Cerebellar nuclear complex (tissue), 1 donor: ENCODE data around the gene CALN1.
A peak's percentile ranks its signal among the peaks of the same experiment; 100 is the strongest.

ENCODE experiments used
- DNase-seq, 2 experiments: peaks; one replicate each; lab custom pipeline; 2025; lab: John Stamatoyannopoulos, UW

CALN1 gene

GRCh38 chr7:72038022-72038732 lies 374.0 kb downstream of the CALN1 start:
- no peak for DNase-seq

GRCh38 chr7:72037516-72037915 lies 374.6 kb downstream of the CALN1 start:
- DNase-seq: no peak

GRCh38 chr7:72035266-72035665 lies 376.9 kb downstream of the CALN1 start:
- DNase-seq: no peak

DNA sequence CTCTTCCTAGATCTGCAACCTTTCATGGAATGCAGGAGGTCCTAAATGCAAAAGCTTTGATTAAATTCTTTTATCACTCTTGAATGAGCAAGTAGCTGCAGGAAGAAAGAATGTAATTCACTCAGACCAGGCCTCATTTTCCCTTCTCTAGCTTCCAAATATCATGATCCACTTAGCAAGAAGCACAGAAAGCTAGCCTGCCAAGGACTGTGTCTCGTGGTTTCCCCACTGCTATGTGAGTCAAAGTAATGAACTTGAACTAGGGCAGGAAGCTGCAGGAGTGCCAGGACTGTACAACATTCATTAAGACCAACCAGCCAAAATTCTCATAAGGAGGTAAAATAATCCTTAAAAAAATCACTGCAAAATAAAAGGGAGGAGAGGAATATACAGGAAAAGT lies 379.2 kb downstream of the CALN1 start:
- no peak for DNase-seq

DNA sequence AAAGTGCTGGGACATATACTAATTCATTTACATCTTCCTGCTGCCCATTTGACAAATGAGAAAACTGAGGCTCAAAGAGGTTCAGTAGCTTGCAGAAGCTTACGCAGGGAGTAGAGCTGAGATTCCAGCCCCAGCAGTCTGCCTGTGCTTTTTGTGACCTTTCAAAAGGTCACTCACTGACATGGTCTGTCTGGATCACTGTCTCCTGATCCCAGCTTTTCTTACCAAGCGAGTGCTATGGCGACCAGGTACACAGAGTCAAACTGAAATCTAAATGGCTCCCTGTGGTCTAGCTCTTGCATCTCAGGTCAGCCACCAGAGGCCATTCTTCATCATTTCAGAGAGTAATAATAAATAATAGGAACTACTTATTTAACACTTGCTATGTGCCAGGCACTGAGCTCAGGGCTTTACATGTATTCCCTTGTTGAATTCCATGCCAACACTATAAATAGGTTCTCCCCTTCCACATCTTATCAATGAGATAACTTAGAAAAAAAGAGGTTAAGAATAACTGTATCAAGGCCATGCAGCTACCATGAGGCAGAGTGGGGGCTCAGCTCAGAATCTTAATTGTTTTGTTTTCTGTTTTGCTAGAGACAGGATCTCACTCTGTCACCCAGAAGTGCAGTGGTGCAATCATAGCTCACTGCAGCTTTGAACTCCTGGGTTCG lies 381.0 kb downstream of the CALN1 start:
- no peak for DNase-seq

DNA sequence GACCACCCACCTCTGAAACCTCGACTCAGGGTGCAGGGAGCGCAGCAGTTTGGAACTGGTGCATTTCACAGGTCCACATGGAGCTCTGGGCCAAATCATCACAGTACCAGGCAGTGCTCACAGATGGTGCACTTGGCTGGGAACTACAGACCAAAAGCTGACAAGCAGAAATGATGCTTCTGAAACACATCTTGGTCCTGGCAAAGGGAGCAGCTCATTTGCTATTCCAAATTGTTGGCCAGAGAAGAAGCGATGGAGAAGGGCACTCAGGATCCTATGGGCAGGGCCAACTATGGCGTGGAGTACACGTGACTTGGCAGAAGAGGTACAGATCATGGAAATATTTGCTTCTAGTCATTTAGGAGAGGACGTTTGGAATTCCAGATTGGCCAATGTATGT lies 383.9 kb downstream of the CALN1 start:
- peak; percentile 93 to 99 for DNase-seq

- DNase-seq: peak in 1 of 2 experiments; percentile 18
Observed at GRCh38 chr7:72025381-72025960, 386.7 kb downstream of the CALN1 start.

DNA sequence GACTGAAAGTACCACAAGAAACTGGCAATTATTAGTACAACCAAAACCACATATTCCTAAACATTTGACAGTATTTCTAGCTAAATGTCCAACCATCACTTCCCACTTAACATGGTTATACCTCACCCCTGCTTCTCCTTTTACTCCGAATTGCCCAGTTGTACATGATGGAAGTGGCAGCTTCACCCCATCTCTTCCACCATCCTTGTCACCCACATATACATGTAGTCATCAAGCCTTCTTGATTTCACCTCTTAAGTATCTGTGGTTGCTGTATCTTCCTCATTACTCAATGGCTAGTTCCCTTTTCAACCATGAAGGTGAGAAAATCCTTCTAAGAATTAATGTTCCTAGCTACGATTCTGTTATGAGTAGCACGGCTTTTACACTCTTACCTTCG lies 388.2 kb downstream of the CALN1 start:
- no peak for DNase-seq

DNA sequence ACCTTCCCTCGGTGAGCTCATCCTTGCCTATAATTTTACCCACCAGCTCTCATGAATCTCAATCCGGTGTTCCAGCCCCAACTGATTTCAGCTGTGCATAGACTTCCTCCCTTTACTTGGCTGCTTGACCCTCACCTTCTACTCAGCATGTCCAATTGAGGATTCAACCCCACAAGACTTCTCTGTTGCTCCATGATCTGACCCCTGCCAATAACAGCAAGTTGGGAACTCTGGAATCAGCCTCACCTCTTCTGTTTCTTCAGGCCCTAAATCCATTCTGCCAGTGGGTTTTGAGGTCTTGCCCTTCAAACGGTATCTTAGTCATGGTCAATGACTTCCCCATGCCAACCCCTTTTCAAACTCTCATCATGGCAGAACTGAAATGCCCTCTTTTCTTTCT lies 390.4 kb downstream of the CALN1 start:
- DNase-seq: no peak

DNA sequence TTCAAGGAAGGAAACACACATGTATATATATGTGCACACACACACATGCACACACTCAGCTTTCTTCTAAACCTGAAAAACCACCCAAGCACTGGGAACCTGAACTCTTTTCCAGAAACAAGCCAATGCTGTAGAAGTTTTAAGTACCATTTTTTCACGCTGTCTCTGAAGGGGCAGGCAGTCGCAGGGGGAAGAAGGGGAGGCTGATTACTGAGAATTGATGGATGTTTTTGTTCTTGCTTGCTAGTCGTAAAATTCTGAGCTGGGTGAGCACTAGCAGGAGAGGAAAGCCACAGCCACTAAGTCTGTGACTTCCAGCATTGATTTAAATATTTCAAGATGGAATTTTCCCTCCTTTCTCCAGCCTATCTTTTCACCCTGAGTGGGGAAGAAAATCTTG lies 391.8 kb downstream of the CALN1 start:
- DNase-seq: no peak

DNA sequence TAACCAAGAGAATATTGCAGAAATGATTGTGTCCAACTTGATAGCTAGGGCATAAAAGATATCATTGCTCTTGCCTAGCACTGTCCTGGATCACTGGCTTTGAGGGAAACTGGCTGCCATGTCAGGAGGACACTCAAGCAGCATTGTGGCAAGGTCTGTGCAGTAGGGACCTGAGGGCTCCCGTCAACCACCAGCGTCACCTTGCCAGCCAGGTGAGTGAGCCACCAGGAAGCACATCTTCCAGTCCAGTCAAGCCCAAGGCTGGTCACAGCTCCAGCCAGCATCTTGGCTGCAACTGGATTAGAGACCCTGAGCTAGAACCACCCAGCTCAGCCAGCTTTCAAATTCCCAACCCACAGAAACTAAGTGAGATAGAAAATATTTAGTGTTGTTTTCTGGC lies 392.7 kb downstream of the CALN1 start:
- no peak for DNase-seq

- DNase-seq: no peak
Observed at GRCh38 chr7:72017756-72018155, 394.4 kb downstream of the CALN1 start.

DNA sequence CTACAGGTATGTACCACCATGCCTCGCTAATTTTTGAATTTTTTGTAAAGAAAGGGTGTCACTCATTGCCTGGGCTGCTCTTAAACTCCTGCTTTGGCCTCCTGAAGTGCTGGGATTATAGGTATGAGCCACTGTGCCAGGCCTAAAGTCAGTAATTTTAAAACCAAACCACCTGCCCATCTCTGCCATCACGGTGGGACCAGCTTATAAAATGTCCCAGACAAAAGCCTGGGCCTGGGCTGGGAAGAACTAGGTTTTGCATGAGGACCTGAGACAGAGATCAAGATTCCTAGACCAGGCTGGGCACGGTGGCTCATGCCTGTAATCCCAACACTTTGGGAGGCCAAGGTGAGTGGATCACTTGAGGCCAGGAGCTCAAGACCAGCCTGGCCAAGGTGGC lies 395.6 kb downstream of the CALN1 start:
- no peak for DNase-seq

- DNase-seq: no peak
Observed at GRCh38 chr7:72015136-72015535, 397.0 kb downstream of the CALN1 start.

- no peak for DNase-seq
Observed at GRCh38 chr7:72007018-72007417, 405.1 kb downstream of the CALN1 start.

- DNase-seq: no peak
Observed at GRCh38 chr7:72003236-72003635, 408.9 kb downstream of the CALN1 start.

GRCh38 chr7:71996141-71996540 lies 416.0 kb downstream of the CALN1 start:
- no peak for DNase-seq

GRCh38 chr7:71995111-71995510 lies 417.0 kb downstream of the CALN1 start:
- DNase-seq: no peak

- no peak for DNase-seq
Observed at GRCh38 chr7:71991586-71991985, 420.6 kb downstream of the CALN1 start.

DNA sequence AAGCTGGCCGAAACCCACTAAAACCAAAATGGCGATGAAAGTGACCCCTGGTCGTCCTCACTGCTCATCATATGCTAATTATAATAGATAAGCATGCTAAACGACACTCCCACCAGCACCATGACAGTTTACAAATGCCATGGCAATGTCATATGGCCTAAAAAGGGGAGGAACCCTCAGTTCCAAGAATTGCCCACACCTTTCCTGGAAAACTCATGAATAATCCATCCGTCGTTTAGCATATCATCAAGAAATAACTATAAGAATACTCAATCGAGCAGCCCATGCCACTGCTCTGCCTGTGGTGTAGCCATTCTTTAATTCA lies 422.0 kb downstream of the CALN1 start:
- no peak for DNase-seq

GRCh38 chr7:71988201-71988600 lies 423.9 kb downstream of the CALN1 start:
- DNase-seq: no peak

GRCh38 chr7:71987200-71987767 lies 424.9 kb downstream of the CALN1 start:
- no peak for DNase-seq

GRCh38 chr7:71984348-71984747 lies 427.8 kb downstream of the CALN1 start:
- no peak for DNase-seq
